Mesenchymal stem cell (in vitro differentiated cells and primary cell): ENCODE measurements around the gene ITGB3.

Experiments
- DNase-seq: peaks from one replicate; pipeline ENCODE4 v3.0.0-alpha.2; 2013
- H2AFZ ChIP-seq: one replicate; pipeline ENCODE4 v1.6.1; 2013; ENCODE audit warnings: low read depth, mild to moderate bottlenecking, control low read depth, inconsistent platforms, low read length, moderate library complexity
- H2AK5ac ChIP-seq: 2 replicates; pipeline ENCODE4 v1.6.1; 2013; ENCODE audit warnings: low read length, moderate library complexity, mild to moderate bottlenecking, inconsistent platforms; ENCODE audit not compliant: severe bottlenecking
- H2BK120ac ChIP-seq: one replicate; pipeline ENCODE4 v1.6.1; 2013; ENCODE audit warnings: low read depth, mild to moderate bottlenecking, inconsistent platforms, low read length, moderate library complexity
- H2BK12ac ChIP-seq, 2 experiments: one replicate each; pipeline ENCODE4 v1.6.1; 2013; ENCODE audit warnings: inconsistent platforms in 2 of 2, low read length in 2 of 2, mild to moderate bottlenecking in 2 of 2, moderate library complexity in 2 of 2, control low read depth in 1 of 2
- H2BK15ac ChIP-seq: one replicate; pipeline ENCODE4 v1.6.1; 2013; ENCODE audit warnings: mild to moderate bottlenecking, low read depth, inconsistent platforms; ENCODE audit not compliant: poor library complexity, severe bottlenecking
- H2BK5ac ChIP-seq: 2 replicates; pipeline ENCODE4 v1.6.1; 2013; ENCODE audit warnings: low read depth, mild to moderate bottlenecking, low read length, control low read depth, inconsistent platforms; ENCODE audit not compliant: poor library complexity, severe bottlenecking
- H3K14ac ChIP-seq, 2 experiments: one replicate each; pipeline ENCODE4 v1.6.1; 2013; ENCODE audit warnings: inconsistent platforms in 2 of 2, low read length in 2 of 2, control low read depth in 1 of 2, mild to moderate bottlenecking in 1 of 2, moderate library complexity in 1 of 2
- H3K18ac ChIP-seq, 2 experiments: one replicate each; pipeline ENCODE4 v1.6.1; 2013; ENCODE audit warnings: inconsistent platforms in 2 of 2, low read length in 2 of 2, control low read depth in 1 of 2, low read depth in 1 of 2, mild to moderate bottlenecking in 1 of 2
- H3K23ac ChIP-seq, 2 experiments: one replicate each; pipeline ENCODE4 v1.6.1; 2013; ENCODE audit warnings: inconsistent platforms in 2 of 2, low read length in 2 of 2, mild to moderate bottlenecking in 2 of 2, moderate library complexity in 2 of 2, control low read depth in 1 of 2
- H3K27ac ChIP-seq: 2 replicates; pipeline ENCODE4 v1.5.1; 2013; ENCODE audit warnings: mild to moderate bottlenecking, moderate library complexity, low read length, control low read depth, inconsistent platforms; ENCODE audit not compliant: poor library complexity, severe bottlenecking
- H3K27me3 ChIP-seq, 2 experiments: 2 replicates each; pipeline versions ENCODE4 v1.6.1 to v1.7.0; 2013; ENCODE audit warnings: low read length in 2 of 2, mild to moderate bottlenecking in 2 of 2, moderate library complexity in 2 of 2, control low read depth in 1 of 2, inconsistent platforms in 1 of 2; ENCODE audit not compliant: control insufficient read depth in 1 of 2, insufficient read depth in 1 of 2
- H3K36me3 ChIP-seq, 2 experiments: 2 replicates each; pipeline versions ENCODE4 v1.6.1 to v1.7.0; 2013; ENCODE audit warnings: low read length in 2 of 2, control low read depth in 1 of 2, inconsistent platforms in 1 of 2, low read depth in 1 of 2, mild to moderate bottlenecking in 1 of 2; ENCODE audit not compliant: insufficient read depth in 2 of 2, control insufficient read depth in 1 of 2
- H3K4ac ChIP-seq, 2 experiments: one replicate each; pipeline ENCODE4 v1.6.1; 2013; ENCODE audit warnings: inconsistent platforms in 2 of 2, low read length in 2 of 2, mild to moderate bottlenecking in 2 of 2, moderate library complexity in 2 of 2, control low read depth in 1 of 2, low read depth in 1 of 2
- H3K4me1 ChIP-seq: 2 replicates; pipeline ENCODE4 v1.6.1; 2013; ENCODE audit warnings: low read depth, low read length, control low read depth; ENCODE audit not compliant: control insufficient read depth, insufficient read depth
- H3K4me2 ChIP-seq: 2 replicates; pipeline ENCODE4 v1.6.1; 2013; ENCODE audit warnings: low read length, mild to moderate bottlenecking, inconsistent platforms; ENCODE audit not compliant: poor library complexity, severe bottlenecking
- H3K4me3 ChIP-seq, 2 experiments: 2 replicates each; pipeline versions ENCODE4 v1.5.1 to v1.7.0; 2013; ENCODE audit warnings: low read length in 2 of 2, mild to moderate bottlenecking in 2 of 2, control low read depth in 1 of 2, low read depth in 1 of 2; ENCODE audit not compliant: insufficient read depth in 1 of 2
- H3K79me1 ChIP-seq: replicated peaks from 2 replicates; pipeline ENCODE4 v1.6.1; 2013; ENCODE audit warnings: mild to moderate bottlenecking, control low read depth, low read length, inconsistent platforms; ENCODE audit not compliant: poor library complexity, severe bottlenecking
- H3K9ac ChIP-seq: 2 replicates; pipeline ENCODE4 v1.7.0; 2013; ENCODE audit warnings: mild to moderate bottlenecking, low read length, moderate library complexity
- H3K9me3 ChIP-seq: 2 replicates; pipeline ENCODE4 v1.7.0; 2013; ENCODE audit warnings: mild to moderate bottlenecking, low read length; ENCODE audit not compliant: control insufficient read depth
- H4K8ac ChIP-seq: one replicate; pipeline ENCODE4 v1.6.1; 2013; ENCODE audit warnings: inconsistent platforms, mild to moderate bottlenecking, low read length, moderate library complexity
- H4K91ac ChIP-seq: one replicate; pipeline ENCODE4 v1.6.1; 2013; ENCODE audit warnings: mild to moderate bottlenecking, low read length, inconsistent platforms
- WGBS: methylation state at CpG from one replicate; pipeline ENCODE4 v1.1.7; 2013; ENCODE audit warnings: mixed read lengths; 5-methylcytosine and 5-hydroxymethylcytosine counted together

The ITGB3 gene

DNA sequence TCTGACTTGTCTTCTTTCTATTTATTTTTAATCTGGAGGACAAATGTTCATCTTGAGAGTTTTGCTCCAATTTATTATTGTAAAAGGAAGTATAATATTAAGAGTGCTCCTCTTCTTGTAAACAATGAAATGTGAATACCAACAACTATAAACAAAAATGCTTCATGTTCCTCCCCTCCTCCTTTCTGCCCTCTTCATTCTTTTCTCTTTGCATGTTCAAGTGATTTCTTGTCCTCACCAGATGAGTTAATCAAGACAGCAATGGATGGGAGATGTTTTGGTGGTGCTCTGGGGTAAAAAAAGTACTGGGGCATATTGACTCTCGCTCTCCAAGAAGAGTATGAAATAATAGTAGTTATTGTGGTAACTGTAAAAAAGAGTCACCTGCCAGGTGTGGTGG, 24.3 kb downstream of the ITGB3 start:
- 100% methylated on average over 1 of the region's 1 CpG for WGBS
- no peak overlapping the region for H2BK120ac ChIP-seq
- H3K36me3 ChIP-seq: peaks cover 13 to 49% of the 10 kb centered on the region in 2 experiments

DNA sequence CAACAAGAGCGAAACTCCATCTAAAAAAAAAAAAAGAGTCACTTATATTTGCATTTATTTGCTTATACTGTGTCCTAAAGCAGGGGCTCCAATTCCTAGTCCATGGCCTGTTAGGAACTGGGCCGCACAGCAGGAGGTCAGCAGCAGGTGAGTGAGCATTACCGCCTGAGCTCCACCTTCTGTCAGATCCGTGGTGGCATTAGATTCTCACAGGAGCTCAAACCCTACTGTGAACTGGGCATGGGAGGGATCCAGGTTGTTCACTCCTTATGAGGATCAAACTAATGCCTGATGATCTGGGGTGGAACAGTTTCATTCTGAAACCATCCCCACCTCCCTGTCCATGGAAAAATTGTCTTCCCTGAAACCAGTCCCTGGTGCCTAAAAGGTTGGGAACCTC, 24.9 kb downstream of the ITGB3 start:
- H3K27ac ChIP-seq: peak overlapping the region; percentile 100
- peaks cover 18 to 49% of the 10 kb centered on the region in 2 experiments for H3K36me3 ChIP-seq
- H2AK5ac ChIP-seq: peak overlapping the region; percentile 68
- WGBS: 70% methylated on average over 3 of the region's 4 CpGs
- peak overlapping the region; percentile 55 for H4K91ac ChIP-seq
- no peaks in the 10 kb centered on the region for H3K9me3 ChIP-seq
- no peak overlapping the region for H2BK15ac ChIP-seq
- peak overlapping the region; percentile 78 for H3K9ac ChIP-seq
- DNase-seq: no peak
- no peak overlapping the region for H4K8ac ChIP-seq
- peaks cover 13% of the 10 kb centered on the region for H3K79me1 ChIP-seq
- peak overlapping the region; percentile 60 for H2BK5ac ChIP-seq
- H3K14ac ChIP-seq: peak overlapping the region in 1 of 2 experiments; percentile 82
- H3K4me1 ChIP-seq: peaks cover 45% of the 10 kb centered on the region
- H3K4ac ChIP-seq: peak overlapping the region in 1 of 2 experiments; percentile 56
- no peak overlapping the region for H2BK120ac ChIP-seq
- no peak overlapping the region for H3K23ac ChIP-seq
- H2AFZ ChIP-seq: no peak overlapping the region
- H2BK12ac ChIP-seq: peak overlapping the region; percentile 91 to 97
- H3K4me2 ChIP-seq: no peak overlapping the region
- no peaks in the 10 kb centered on the region for H3K27me3 ChIP-seq
- peak overlapping the region; percentile 46 to 86 for H3K18ac ChIP-seq
- peak overlapping the region in 1 of 2 experiments; percentile 45 for H3K4me3 ChIP-seq

More for the DNA sequence above, 24.3 kb downstream of the ITGB3 start:
- Histone ChIP-seq H2BK12ac (no peak overlapping the region), H3K4ac (no peak overlapping the region), H3K27ac (peak overlapping the region; percentile 100), H3K27me3 (no peaks in the 10 kb centered on the region), H3K4me1 (peaks cover 48% of the 10 kb centered on the region), H2AK5ac (peak overlapping the region; percentile 70), H3K14ac (no peak overlapping the region), H2BK5ac (peak overlapping the region; percentile 35), H3K4me3 (no peak overlapping the region), H3K18ac (no peak overlapping the region), H3K79me1 (peaks cover 12% of the 10 kb centered on the region), H3K9ac (peak overlapping the region; percentile 78), H2BK15ac (no peak overlapping the region), H3K23ac (no peak overlapping the region), H3K9me3 (no peaks in the 10 kb centered on the region), H4K91ac (no peak overlapping the region), H4K8ac (no peak overlapping the region), H2AFZ (no peak overlapping the region), H3K4me2 (no peak overlapping the region)
- no peak for DNase-seq

DNA sequence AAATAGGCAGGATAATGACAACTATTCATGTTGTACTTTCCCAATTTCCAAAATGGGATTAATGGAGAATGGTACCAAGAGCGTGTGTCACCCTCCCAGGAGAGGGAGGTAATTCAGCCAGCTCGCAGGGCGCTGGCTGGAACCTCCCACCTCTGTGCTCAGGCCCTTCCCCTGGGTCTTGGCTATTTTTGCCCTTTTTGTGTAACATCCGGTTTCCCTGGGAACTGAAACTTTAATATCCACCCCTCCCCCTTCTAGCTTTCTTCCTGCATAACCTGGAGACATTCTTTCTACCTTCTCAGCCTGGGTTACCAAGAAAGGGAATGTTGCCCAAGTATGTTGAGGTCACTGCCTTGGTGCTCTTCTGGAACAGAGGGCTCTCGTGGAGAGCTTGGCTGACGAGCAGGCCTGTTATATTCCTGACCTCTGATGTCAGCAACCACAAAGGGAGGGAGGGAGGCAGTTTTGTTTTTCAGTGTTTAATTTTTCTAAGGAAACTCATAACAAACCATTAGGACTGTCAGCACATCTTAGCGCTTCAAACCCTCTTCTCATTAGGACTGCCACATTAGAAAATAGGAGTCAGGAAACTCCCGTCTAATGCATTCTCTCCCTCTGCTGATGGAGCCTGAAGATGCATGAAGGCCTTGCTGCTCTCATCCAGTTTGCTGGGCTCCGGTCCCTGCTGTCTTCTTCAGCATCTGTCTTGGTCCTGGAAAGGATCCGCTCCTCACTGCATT, 25.6 kb downstream of the ITGB3 start:
- Histone ChIP-seq H3K4me2 (no peak overlapping the region), H2BK5ac (peak overlapping the region; percentile 99), H3K9me3 (no peaks in the 10 kb centered on the region), H4K8ac (peak overlapping the region; percentile 51), H2BK120ac (peak overlapping the region; percentile 73), H3K18ac (peak overlapping the region; percentile 67 to 79), H3K36me3 (peaks cover 15 to 49% of the 10 kb centered on the region in 2 experiments), H3K9ac (peak overlapping the region; percentile 78), H3K4ac (peak overlapping the region; percentile 54), H3K79me1 (peaks cover 13% of the 10 kb centered on the region), H3K23ac (peak overlapping the region in 1 of 2 experiments; percentile 42), H2AK5ac (peak overlapping the region; percentile 95), H2AFZ (no peak overlapping the region), H3K14ac (peak overlapping the region in 1 of 2 experiments; percentile 49), H2BK12ac (peak overlapping the region; percentile 6 to 87), H2BK15ac (peak overlapping the region; percentile 70), H3K4me1 (peaks cover 42% of the 10 kb centered on the region), H4K91ac (peak overlapping the region; percentile 87), H3K4me3 (peak overlapping the region in 1 of 2 experiments; percentile 45), H3K27ac (peak overlapping the region; percentile 100), H3K27me3 (no peaks in the 10 kb centered on the region)
- 11% methylated on average over 10 of the region's 10 CpGs for WGBS
- peak; percentile 99 for DNase-seq

DNA sequence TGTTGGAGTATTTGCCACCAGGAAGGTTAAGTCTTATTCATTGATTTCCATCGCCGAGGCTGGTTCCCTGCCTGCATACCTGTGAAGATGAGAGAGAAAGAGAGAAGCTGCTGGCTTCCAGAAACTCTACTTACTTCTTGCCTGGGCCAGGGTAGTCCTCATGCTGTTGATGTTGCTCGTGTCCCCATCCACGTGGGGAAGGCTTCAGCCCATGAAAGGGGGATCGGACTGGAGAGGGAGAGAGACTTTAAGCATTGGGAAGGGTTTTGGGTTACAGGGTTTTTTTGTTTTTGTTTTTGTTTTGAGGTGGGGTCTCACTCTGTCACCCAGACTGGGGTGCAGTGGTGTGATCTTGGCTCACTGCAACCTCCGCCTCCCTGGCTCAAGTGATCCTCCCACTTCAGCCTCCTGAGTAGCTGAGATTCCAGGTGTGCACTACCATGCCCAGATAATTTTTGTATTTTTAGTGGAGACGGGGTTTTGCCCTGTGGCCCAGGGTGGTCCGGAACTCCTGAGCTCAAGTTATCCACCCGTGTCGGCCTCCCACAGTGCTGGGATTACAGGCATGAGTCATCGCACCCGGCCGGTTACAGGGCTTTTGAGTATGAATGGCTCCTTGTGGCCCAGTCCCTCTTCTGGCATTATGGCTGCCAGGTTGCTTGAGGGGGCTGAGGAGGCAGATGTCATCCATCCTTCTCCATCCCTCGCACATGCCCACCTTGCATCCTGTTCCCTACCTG, 26.6 kb downstream of the ITGB3 start:
- WGBS: 52% methylated on average over 12 of the region's 14 CpGs
- H4K91ac ChIP-seq: peak overlapping the region; percentile 87
- H3K9me3 ChIP-seq: no peaks in the 10 kb centered on the region

More for the DNA sequence above, 26.6 kb downstream of the ITGB3 start:
- peak overlapping the region; percentile 54 for H3K4ac ChIP-seq
- H2BK15ac ChIP-seq: no peak overlapping the region
- H4K8ac ChIP-seq: peak overlapping the region; percentile 73
- H3K27me3 ChIP-seq: no peaks in the 10 kb centered on the region
- peak overlapping the region in 1 of 2 experiments; percentile 34 for H3K4me3 ChIP-seq
- peak overlapping the region; percentile 78 for H3K9ac ChIP-seq
- peak overlapping the region; percentile 100 for H2AK5ac ChIP-seq
- peak overlapping the region; percentile 99 for H2BK5ac ChIP-seq
- peak; percentile 66 for DNase-seq
- peak overlapping the region; percentile 100 for H3K27ac ChIP-seq
- H3K18ac ChIP-seq: peak overlapping the region; percentile 40 to 79
- H3K79me1 ChIP-seq: peaks cover 11% of the 10 kb centered on the region
- peak overlapping the region; percentile 49 to 53 for H3K14ac ChIP-seq
- peak overlapping the region; percentile 73 for H2BK120ac ChIP-seq
- no peak overlapping the region for H3K23ac ChIP-seq
- peaks cover 13 to 52% of the 10 kb centered on the region in 2 experiments for H3K36me3 ChIP-seq
- H2AFZ ChIP-seq: no peak overlapping the region
- no peak overlapping the region for H3K4me2 ChIP-seq
- H3K4me1 ChIP-seq: peaks cover 36% of the 10 kb centered on the region
- H2BK12ac ChIP-seq: peak overlapping the region; percentile 6 to 96
